Nephron (organoid): Measurements from ENCODE around the gene KLHL25.
A peak's percentile ranks its signal among the peaks of the same experiment; 100 is the strongest.

Source experiments
- H3K27ac Mint-ChIP-seq, 3 experiments: 2 replicates each; pipeline ENCODE4 v1.8.0; 2020; ENCODE audit warnings: mixed read lengths in 3 of 3, mild to moderate bottlenecking in 2 of 3, moderate library complexity in 1 of 3
- H3K27me3 Mint-ChIP-seq: 2 replicates; pipeline ENCODE4 v1.8.0; 2021; ENCODE audit warnings: low read depth, mild to moderate bottlenecking, moderate library complexity, mixed read lengths
- H3K36me3 Mint-ChIP-seq: 2 replicates; pipeline ENCODE4 v1.8.0; 2020; ENCODE audit warnings: low read depth, mixed read lengths
- H3K4me1 Mint-ChIP-seq: 2 replicates; pipeline ENCODE4 v1.8.0; 2020; ENCODE audit warnings: mixed read lengths
- H3K4me3 Mint-ChIP-seq, 3 experiments: 2 replicates each; pipeline ENCODE4 v1.8.0; 2020; ENCODE audit warnings: mild to moderate bottlenecking in 3 of 3, mixed read lengths in 3 of 3, moderate library complexity in 2 of 3
- H3K9me3 Mint-ChIP-seq: 2 replicates; pipeline ENCODE4 v1.8.0; 2020; ENCODE audit warnings: mixed read lengths
- CTCF ChIP-seq, 3 experiments: fragments of 200-600 bp; sonication (generic); IDR thresholded peaks; one replicate each; pipeline ENCODE4 v1.5.0; 2021; ENCODE audit warnings: antibody characterized with exemption in 3 of 3; ENCODE audit not compliant: unreplicated experiment in 3 of 3

KLHL25 gene

GRCh38 chr15:85755471-85755870, 39.3 kb downstream of the KLHL25 start:
- H3K27ac Mint-ChIP-seq, result peak overlapping the region in 1 of 3 experiments; percentile 78

GRCh38 chr15:85754989-85755388, 39.7 kb downstream of the KLHL25 start:
- peak overlapping the region in 1 of 3 experiments; percentile 18 for H3K4me3 Mint-ChIP-seq

More at GRCh38 chr15:85755471-85755870, 39.3 kb downstream of the KLHL25 start:
- Mint-ChIP-seq H3K4me1 (peaks cover 40% of the 10 kb centered on the region), H3K27me3 (no peaks in the 10 kb centered on the region), H3K36me3 (peaks cover 10% of the 10 kb centered on the region), H3K4me3 (no peak overlapping the region), H3K9me3 (no peaks in the 10 kb centered on the region)
- no peak for TF ChIP-seq CTCF (IDR thresholded peaks at IDR 0.05; ENCODE audit: unreplicated experiment in 3 of 3)

GRCh38 chr15:85753791-85754452, 40.8 kb downstream of the KLHL25 start:
- H3K27ac Mint-ChIP-seq, result peak overlapping the region in 1 of 3 experiments; percentile 95
- no peaks in the 10 kb centered on the region for H3K9me3 Mint-ChIP-seq
- peaks cover 56% of the 10 kb centered on the region for H3K4me1 Mint-ChIP-seq
- TF ChIP-seq CTCF (IDR thresholded peaks at IDR 0.05; ENCODE audit: unreplicated experiment in 3 of 3), result no peak
- no peak overlapping the region for H3K4me3 Mint-ChIP-seq
- H3K36me3 Mint-ChIP-seq, result peaks cover 14% of the 10 kb centered on the region
- no peaks in the 10 kb centered on the region for H3K27me3 Mint-ChIP-seq

More at GRCh38 chr15:85754989-85755388, 39.7 kb downstream of the KLHL25 start:
- no peaks in the 10 kb centered on the region for H3K27me3 Mint-ChIP-seq
- TF ChIP-seq CTCF (IDR thresholded peaks at IDR 0.05; ENCODE audit: unreplicated experiment in 3 of 3), result no peak
- H3K9me3 Mint-ChIP-seq, result no peaks in the 10 kb centered on the region
- peaks cover 45% of the 10 kb centered on the region for H3K4me1 Mint-ChIP-seq
- H3K36me3 Mint-ChIP-seq, result peaks cover 10% of the 10 kb centered on the region
- H3K27ac Mint-ChIP-seq, result peak overlapping the region; percentile 4 to 88 (median 78)

- H3K4me1 Mint-ChIP-seq, result peaks cover 62% of the 10 kb centered on the region
- H3K9me3 Mint-ChIP-seq, result no peaks in the 10 kb centered on the region
- no peak for TF ChIP-seq CTCF (IDR thresholded peaks at IDR 0.05; ENCODE audit: unreplicated experiment in 3 of 3)
- H3K27ac Mint-ChIP-seq, result peak overlapping the region in 2 of 3 experiments; percentile 82 to 95
- H3K36me3 Mint-ChIP-seq, result peaks cover 17% of the 10 kb centered on the region
- no peaks in the 10 kb centered on the region for H3K27me3 Mint-ChIP-seq
- H3K4me3 Mint-ChIP-seq, result no peak overlapping the region
These were observed 41.5 kb downstream of the KLHL25 start for GRCh38 chr15:85753261-85753660.

- H3K27me3 Mint-ChIP-seq, result no peaks in the 10 kb centered on the region
- peaks cover 70% of the 10 kb centered on the region for H3K4me1 Mint-ChIP-seq
- H3K36me3 Mint-ChIP-seq, result peaks cover 20% of the 10 kb centered on the region
- H3K9me3 Mint-ChIP-seq, result no peaks in the 10 kb centered on the region
- H3K27ac Mint-ChIP-seq, result peak overlapping the region; percentile 93 to 97 (median 95)
- no peak for TF ChIP-seq CTCF (IDR thresholded peaks at IDR 0.05; ENCODE audit: unreplicated experiment in 3 of 3)
- peak overlapping the region; percentile 41 to 59 (median 57) for H3K4me3 Mint-ChIP-seq
These were observed 42.2 kb downstream of the KLHL25 start for GRCh38 chr15:85752491-85752961.

GRCh38 chr15:85752124-85752475, 42.6 kb downstream of the KLHL25 start:
- H3K27me3 Mint-ChIP-seq, result no peaks in the 10 kb centered on the region
- H3K9me3 Mint-ChIP-seq, result no peaks in the 10 kb centered on the region
- no peak for TF ChIP-seq CTCF (IDR thresholded peaks at IDR 0.05; ENCODE audit: unreplicated experiment in 3 of 3)
- no peak overlapping the region for H3K4me3 Mint-ChIP-seq
- peaks cover 70% of the 10 kb centered on the region for H3K4me1 Mint-ChIP-seq
- H3K27ac Mint-ChIP-seq, result peak overlapping the region; percentile 94 to 97 (median 95)
- peaks cover 25% of the 10 kb centered on the region for H3K36me3 Mint-ChIP-seq
